VCaP (cell line): ENCODE measurements around the gene ZSCAN2.
A peak's percentile ranks its signal among the peaks of the same experiment; 100 is the strongest.

ENCODE experiments used
- H3K27ac ChIP-seq: fragments of 450-650 bp; 2 replicates; pipeline ENCODE4 v1.5.1; 2017
- TF ChIP-seq, protein P1 (sequence below): fragments of 450-650 bp; conservative IDR thresholded peaks from 2 replicates; pipeline ENCODE4 v1.5.1; 2017; ENCODE audit warnings: mild to moderate bottlenecking, moderate library complexity

Gene ZSCAN2

DNA sequence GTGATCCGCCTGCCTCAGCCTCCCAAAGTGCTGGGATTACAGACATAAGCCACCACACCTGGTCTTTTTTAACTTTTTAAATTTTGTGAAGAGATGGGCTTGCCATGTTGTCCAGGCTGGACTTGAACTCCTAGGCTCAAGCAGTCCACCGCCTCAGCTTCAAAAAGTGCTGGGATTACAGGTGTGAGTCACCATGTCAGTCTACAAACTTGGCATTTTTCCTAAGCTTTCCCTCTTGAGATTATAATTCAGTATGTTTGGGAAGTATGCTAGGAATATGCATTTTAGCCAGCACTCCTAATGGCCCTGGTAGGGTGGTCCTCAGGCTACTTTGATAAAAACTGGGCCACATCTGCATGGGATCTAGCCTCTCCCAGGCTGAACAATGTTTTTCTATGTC lies 48.9 kb downstream of the ZSCAN2 start:
- TF ChIP-seq, protein P1, sequence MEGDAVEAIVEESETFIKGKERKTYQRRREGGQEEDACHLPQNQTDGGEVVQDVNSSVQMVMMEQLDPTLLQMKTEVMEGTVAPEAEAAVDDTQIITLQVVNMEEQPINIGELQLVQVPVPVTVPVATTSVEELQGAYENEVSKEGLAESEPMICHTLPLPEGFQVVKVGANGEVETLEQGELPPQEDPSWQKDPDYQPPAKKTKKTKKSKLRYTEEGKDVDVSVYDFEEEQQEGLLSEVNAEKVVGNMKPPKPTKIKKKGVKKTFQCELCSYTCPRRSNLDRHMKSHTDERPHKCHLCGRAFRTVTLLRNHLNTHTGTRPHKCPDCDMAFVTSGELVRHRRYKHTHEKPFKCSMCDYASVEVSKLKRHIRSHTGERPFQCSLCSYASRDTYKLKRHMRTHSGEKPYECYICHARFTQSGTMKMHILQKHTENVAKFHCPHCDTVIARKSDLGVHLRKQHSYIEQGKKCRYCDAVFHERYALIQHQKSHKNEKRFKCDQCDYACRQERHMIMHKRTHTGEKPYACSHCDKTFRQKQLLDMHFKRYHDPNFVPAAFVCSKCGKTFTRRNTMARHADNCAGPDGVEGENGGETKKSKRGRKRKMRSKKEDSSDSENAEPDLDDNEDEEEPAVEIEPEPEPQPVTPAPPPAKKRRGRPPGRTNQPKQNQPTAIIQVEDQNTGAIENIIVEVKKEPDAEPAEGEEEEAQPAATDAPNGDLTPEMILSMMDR: no peak
- no peak overlapping the region for H3K27ac ChIP-seq

GRCh38 chr15:84653584-84653909 lies 52.7 kb downstream of the ZSCAN2 start:
- H3K27ac ChIP-seq: peak overlapping the region; percentile 95
- TF ChIP-seq, protein P1: no peak

DNA sequence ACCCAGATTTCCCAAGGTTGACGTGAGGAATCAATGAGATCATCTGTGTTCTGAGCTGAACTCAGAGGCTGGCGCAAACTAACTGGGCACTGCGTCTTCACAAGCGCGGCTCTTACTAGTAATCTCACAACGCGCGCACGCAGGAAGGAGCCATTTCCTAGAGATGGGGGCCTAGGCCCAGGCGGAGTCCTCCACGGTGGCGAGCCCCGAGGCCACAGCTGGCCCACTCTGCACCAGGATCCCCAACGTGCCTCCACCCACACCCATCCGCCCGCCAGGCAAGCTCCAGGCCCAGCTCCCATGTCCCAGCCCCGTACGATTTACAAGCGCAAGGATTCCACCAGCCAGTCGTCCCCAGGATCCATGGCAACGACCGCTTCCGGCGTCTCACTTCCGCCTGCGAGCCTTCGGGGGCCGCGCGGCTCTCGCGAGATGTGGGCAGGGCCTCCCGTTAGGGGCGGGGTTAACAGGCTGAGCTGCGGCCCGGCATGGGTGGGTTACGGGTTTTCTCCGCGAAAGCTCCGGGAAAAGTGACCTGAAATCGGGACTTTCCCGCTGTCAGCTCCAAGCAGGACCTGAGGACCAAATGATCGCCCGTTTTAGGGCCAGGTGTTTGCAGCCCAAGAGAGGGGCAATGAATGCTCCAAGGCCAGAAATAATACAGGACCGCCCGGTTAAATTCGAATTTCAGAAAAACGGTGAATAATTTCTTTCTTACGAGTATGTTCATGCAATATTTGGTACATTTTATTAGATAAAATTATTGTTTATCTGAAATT lies 53.3 kb downstream of the ZSCAN2 start, which contains the start of gene WDR73:
Gene WDR73 (minus strand): TSS at position 374 of the 779 bp plus-strand sequence. CDS start 9 bp downstream, at position 365.
- TF ChIP-seq, protein P1: no peak
- H3K27ac ChIP-seq: peak within 1 kb of the TSS; percentile 95

DNA sequence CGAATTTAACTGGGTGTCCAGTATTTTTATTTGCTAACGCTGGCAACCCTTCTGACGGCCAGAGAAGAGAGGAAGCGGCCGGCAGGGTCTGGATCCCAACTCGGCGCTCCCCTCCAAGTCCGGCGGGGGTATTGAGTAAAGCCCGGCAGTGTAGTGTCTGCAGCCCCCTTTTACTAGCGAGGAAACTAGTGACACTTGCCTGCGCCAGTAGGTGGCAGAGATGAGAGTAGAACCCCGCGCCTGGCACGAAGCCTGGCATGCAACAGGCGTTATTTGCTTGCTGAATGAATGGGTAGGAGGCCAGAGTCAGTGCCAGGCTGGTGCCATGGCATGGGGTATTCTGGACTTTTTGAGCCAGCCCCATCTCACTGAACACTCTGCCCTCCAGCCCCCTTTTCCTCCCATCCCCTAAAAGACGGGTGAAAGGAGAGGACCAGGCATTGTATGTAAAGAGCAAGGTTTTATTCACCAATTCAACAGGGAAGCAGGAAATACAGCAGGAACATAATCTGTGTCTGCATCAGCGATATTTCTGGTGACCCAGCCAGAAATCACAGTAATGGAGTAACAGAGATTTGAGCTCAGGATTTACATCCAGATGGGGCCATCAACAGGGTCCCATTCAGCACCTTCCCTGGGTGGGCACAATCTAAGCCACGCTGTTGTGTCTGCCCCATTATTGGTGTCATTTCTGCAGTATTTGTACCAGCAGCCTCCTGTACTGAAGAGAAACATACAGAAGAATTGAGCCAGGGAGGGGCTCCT lies 54.1 kb downstream of the ZSCAN2 start:
- peak overlapping the region; percentile 95 for H3K27ac ChIP-seq
- TF ChIP-seq, protein P1: peak; percentile 91

- TF ChIP-seq, protein P1: no peak
- no peak overlapping the region for H3K27ac ChIP-seq
Measured at GRCh38 chr15:84656972-84657371, 56.2 kb downstream of the ZSCAN2 start.

GRCh38 chr15:84657748-84658079 lies 56.9 kb downstream of the ZSCAN2 start:
- TF ChIP-seq, protein P1: no peak
- peak overlapping the region; percentile 77 for H3K27ac ChIP-seq

DNA sequence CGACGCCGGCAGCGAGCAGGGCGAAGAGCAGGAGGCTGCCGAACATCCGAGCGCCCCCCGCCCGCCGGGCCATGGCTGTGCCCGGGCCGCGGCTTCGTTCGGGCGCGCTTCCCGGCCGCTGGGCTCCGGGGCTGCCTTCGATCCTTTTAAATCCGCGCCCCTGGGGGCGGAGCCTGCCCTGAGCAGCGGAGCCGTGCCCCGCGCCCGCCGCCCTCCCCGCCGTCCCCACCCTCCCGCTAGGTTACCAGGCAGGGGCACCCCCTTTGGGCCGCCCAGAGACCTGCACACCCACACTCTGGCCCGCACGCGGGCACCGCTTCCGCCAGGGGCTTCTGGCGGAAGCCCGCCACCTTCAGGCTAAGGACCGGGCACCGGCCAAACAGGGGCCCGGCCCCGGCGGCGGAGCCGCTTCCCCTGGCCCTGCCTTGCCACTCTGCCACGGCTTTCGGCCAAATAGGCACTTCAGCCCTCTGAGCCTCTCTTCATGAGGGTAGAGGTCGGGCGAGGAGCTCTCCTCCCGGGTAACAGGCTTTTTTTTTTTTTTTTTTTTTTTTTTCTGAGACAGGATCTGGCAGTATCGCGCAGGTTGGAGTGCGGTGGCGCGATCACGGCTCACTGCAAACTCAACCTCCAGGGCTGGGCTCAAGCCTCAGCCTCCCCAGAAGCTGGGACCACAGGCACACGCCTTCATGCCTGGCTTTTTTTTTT lies 57.4 kb downstream of the ZSCAN2 start, which contains the start of gene NMB:
Gene NMB (minus strand): TSS at position 120 of the 708 bp plus-strand sequence. CDS start 47 bp downstream, at position 73.
- peak within 1 kb of the TSS; percentile 77 for H3K27ac ChIP-seq

More for the DNA sequence above, 57.4 kb downstream of the ZSCAN2 start, which contains the start of gene NMB:
- TF ChIP-seq, protein P1: peak; percentile 81
